Measurements from ENCODE around the gene ARHGAP28.

Gene ARHGAP28

GRCh38 chr18:6734726-6735430, 5.4 kb downstream of the ARHGAP28 start:
- DNase-seq = no peak

- DNase-seq = no peak
These were observed 8.3 kb downstream of the ARHGAP28 start for GRCh38 chr18:6737833-6738232.

- DNase-seq = no peak
These were observed 9.1 kb downstream of the ARHGAP28 start for GRCh38 chr18:6738622-6739021.

GRCh38 chr18:6741232-6741663, 11.7 kb downstream of the ARHGAP28 start:
- DNase-seq = no peak

GRCh38 chr18:6741786-6742185, 12.3 kb downstream of the ARHGAP28 start:
- DNase-seq = no peak

GRCh38 chr18:6743999-6744398, 14.5 kb downstream of the ARHGAP28 start:
- no peak for DNase-seq

- no peak for DNase-seq
These were observed 15.4 kb downstream of the ARHGAP28 start for GRCh38 chr18:6744816-6745455.

GRCh38 chr18:6745504-6746031, 16.1 kb downstream of the ARHGAP28 start:
- DNase-seq = no peak

- DNase-seq = no peak
These were observed 17.0 kb downstream of the ARHGAP28 start for GRCh38 chr18:6746386-6746960.

GRCh38 chr18:6747646-6748045, 18.1 kb downstream of the ARHGAP28 start:
- DNase-seq = no peak

- DNase-seq = no peak
These were observed 18.7 kb downstream of the ARHGAP28 start for GRCh38 chr18:6748241-6748640.

- no peak for DNase-seq
These were observed 20.9 kb downstream of the ARHGAP28 start for GRCh38 chr18:6750411-6750810.

- DNase-seq = no peak
These were observed 21.7 kb downstream of the ARHGAP28 start for GRCh38 chr18:6751222-6751621.

GRCh38 chr18:6752202-6752860, 22.8 kb downstream of the ARHGAP28 start:
- no peak for DNase-seq

GRCh38 chr18:6755107-6755506, 25.6 kb downstream of the ARHGAP28 start:
- DNase-seq = no peak

- DNase-seq = no peak
These were observed 28.4 kb downstream of the ARHGAP28 start for GRCh38 chr18:6757931-6758330.

- DNase-seq = no peak
These were observed 30.1 kb downstream of the ARHGAP28 start for GRCh38 chr18:6759579-6759978.

- no peak for DNase-seq
These were observed 34.0 kb downstream of the ARHGAP28 start for GRCh38 chr18:6763524-6763923.

- no peak for DNase-seq
These were observed 34.9 kb downstream of the ARHGAP28 start for GRCh38 chr18:6764382-6764781.

GRCh38 chr18:6773777-6774176, 44.3 kb downstream of the ARHGAP28 start:
- no peak for DNase-seq

GRCh38 chr18:6775237-6775636, 45.7 kb downstream of the ARHGAP28 start:
- no peak for DNase-seq

GRCh38 chr18:6775702-6776101, 46.2 kb downstream of the ARHGAP28 start:
- no peak for DNase-seq

GRCh38 chr18:6776188-6776587, 46.7 kb downstream of the ARHGAP28 start:
- DNase-seq = no peak

- DNase-seq = no peak
These were observed 48.0 kb downstream of the ARHGAP28 start for GRCh38 chr18:6777509-6777908.
